Pericardium fibroblast (primary cell): ENCODE data around the gene SLFN5. TPM values are rescaled to one million over a fixed set of nuclear protein-coding genes. Genes with fewer than 3 reads are reported as not detected.

Experiments
- total RNA-seq: library from RNA; depleted of rRNA; stranded (reverse); fragments of >200 nt; gene quantifications from 2 replicates; pipeline ENCODE4 v1.2.3, GENCODE V29; 2015

The SLFN5 gene
- 25.2 and 39.8 TPM in 2 replicates for total RNA-seq

GRCh38 chr17:35242805-35243560, at the start of gene SLFN5:
SLFN5 (plus strand) TSS chr17:35243072; CDS start chr17:35258691, 15,619 bp downstream.

DNA sequence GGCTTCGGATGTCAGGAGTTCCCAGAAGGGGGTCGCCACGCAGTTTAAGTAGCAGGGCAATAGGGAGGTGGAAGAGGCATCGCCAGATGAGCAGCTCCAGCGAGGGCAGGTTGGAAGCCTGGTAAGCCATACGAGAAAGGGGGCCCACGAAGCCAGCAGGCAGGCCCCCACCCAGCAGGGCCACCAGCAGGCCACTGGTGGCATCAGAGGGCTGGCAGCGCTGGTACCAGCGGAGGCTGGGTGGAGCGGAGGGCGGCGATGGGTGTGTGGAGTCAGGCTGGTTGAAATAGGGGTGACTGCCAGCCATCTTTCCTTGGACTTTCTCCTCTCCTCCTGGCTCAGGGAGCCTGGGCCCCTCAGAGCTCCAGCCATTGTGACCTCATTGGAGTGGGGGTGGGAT, 48.9 kb upstream of the SLFN5 start, which contains the start of gene SLC35G3:
Gene SLC35G3, minus strand, starts transcription at position 393 of the 400 bp plus-strand sequence. Its CDS starts 86 bp downstream, at position 307.

Other genes starting within 250 kb of the SLFN5 start
- 7.0 and 16.6 TPM in 2 replicates for gene RFFL, start 179.4 kb upstream of the SLFN5 start, total RNA-seq
- gene RAD51D, start 123.2 kb upstream of the SLFN5 start, total RNA-seq = 6.4 and 17.3 TPM in 2 replicates
- gene FNDC8, start 121.5 kb upstream of the SLFN5 start, total RNA-seq = not detected in 2 replicates
- gene NLE1, start 100.8 kb upstream of the SLFN5 start, total RNA-seq = 13.0 and 13.5 TPM in 2 replicates
- gene UNC45B, start 95.3 kb upstream of the SLFN5 start, total RNA-seq = 0.17 TPM in 1 of 2 replicates, not detected in the other
- not detected in 2 replicates for gene SLC35G3, start 48.7 kb upstream of the SLFN5 start, total RNA-seq
- 24.9 and 26.1 TPM in 2 replicates for gene SLFN11, start 130.5 kb downstream of the SLFN5 start, total RNA-seq
- gene SLFN12, start 189.4 kb downstream of the SLFN5 start, total RNA-seq = 11.5 and 15.2 TPM in 2 replicates
- gene SLFN13, start 205.7 kb downstream of the SLFN5 start, total RNA-seq = 0.85 and 2.7 TPM in 2 replicates